ENCODE measurements around the gene OXCT1.

DNA sequence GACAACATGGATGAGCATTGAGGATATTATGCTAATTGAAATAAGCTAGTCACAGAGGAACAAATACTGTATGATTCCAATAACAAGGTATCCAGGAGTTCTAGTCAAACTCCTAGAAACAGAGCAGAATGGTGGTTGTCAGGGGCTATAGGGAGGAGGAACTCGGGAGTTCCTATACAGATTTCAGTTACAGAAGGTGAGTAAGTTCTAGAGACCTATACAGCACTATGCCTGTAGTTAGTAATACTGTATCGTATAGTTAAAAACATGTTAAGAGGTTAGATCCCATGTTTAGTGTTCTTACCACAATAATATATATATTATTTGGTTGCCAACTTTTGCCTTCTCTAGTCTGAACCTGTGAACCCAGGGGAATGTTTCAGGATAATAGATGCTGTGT lies 7.9 kb upstream of the OXCT1 start:
- TF ChIP-seq, protein P1, sequence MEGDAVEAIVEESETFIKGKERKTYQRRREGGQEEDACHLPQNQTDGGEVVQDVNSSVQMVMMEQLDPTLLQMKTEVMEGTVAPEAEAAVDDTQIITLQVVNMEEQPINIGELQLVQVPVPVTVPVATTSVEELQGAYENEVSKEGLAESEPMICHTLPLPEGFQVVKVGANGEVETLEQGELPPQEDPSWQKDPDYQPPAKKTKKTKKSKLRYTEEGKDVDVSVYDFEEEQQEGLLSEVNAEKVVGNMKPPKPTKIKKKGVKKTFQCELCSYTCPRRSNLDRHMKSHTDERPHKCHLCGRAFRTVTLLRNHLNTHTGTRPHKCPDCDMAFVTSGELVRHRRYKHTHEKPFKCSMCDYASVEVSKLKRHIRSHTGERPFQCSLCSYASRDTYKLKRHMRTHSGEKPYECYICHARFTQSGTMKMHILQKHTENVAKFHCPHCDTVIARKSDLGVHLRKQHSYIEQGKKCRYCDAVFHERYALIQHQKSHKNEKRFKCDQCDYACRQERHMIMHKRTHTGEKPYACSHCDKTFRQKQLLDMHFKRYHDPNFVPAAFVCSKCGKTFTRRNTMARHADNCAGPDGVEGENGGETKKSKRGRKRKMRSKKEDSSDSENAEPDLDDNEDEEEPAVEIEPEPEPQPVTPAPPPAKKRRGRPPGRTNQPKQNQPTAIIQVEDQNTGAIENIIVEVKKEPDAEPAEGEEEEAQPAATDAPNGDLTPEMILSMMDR (conservative IDR thresholded peaks at IDR 0.05) = no peak
- TF ChIP-seq ZFX (IDR thresholded peaks at IDR 0.05) = no peak
